Prostate gland (tissue), 2 donors: ENCODE results near the gene PLA2G2C. TPM values are rescaled to one million over a fixed set of nuclear protein-coding genes. Genes with fewer than 3 reads are reported as not detected.

ENCODE experiments used
- DNase-seq: peaks from one replicate; pipeline ENCODE4 v3.0.0-alpha.2; 2019; ENCODE audit warnings: low spot score
- H3K27ac ChIP-seq, 2 donors: fragments of 200-600 bp; sonication (generic); 2 replicates each; pipeline ENCODE4 v1.5.1; 2017 to 2019
- H3K27me3 ChIP-seq: fragments of 200-600 bp; sonication (generic); replicated peaks from 2 replicates; pipeline ENCODE4 v1.5.1; 2019; ENCODE audit not compliant: insufficient read depth
- H3K36me3 ChIP-seq, 2 donors: fragments of 200-600 bp; sonication (generic); 1 replicate in 1 of 2; 2 replicates in 1 of 2; pipeline versions ENCODE4 v1.5.1 to v1.8.1; 2017 to 2019
- H3K4me1 ChIP-seq: fragments of 200-600 bp; sonication (generic); replicated peaks from 2 replicates; pipeline ENCODE4 v1.5.1; 2019
- H3K4me3 ChIP-seq, 2 donors: fragments of 200-600 bp; sonication (generic); 2 replicates each; pipeline ENCODE4 v1.5.1; 2017 to 2019
- H3K9me3 ChIP-seq: fragments of 200-600 bp; sonication (generic); 2 replicates; pipeline ENCODE4 v1.5.1; 2017
- POLR2A ChIP-seq: fragments of 450-650 bp; IDR thresholded peaks from one replicate; pipeline ENCODE4 v1.6.1; 2016; ENCODE audit warnings: antibody characterized with exemption, mild to moderate bottlenecking
- POLR2AphosphoS5 ChIP-seq: sonication (generic); formaldehyde crosslinking; IDR thresholded peaks from one replicate; pipeline ENCODE4 v1.6.1; 2017; ENCODE audit warnings: antibody characterized with exemption
- WGBS: methylation state at CpG from one replicate; pipeline ENCODE4 v1.1.5; 2018; 5-methylcytosine and 5-hydroxymethylcytosine counted together
- intact Hi-C: fragments of 100-400 bp; cut with DNase I; formaldehyde crosslinking; loops from one replicate; pipeline ENCODE4 v1.14.2; 2022
- total RNA-seq, 2 donors: library from RNA; depleted of rRNA; stranded (reverse); fragments of >200 nt; gene quantifications; one replicate each; pipeline ENCODE4 v1.1.0, GENCODE V29; 2016
- TF ChIP-seq, protein P1 (sequence below), 4 experiments: fragments of 200-600 bp in 2 of 4; fragments of 450-650 bp in 2 of 4; sonication (generic) in 2 of 4; IDR thresholded peaks; 1 replicate in 3 of 4; 2 replicates in 1 of 4; pipeline ENCODE4 v1.5.1; 2016 to 2019; ENCODE audit warnings: antibody characterized with exemption in 4 of 4, mild to moderate bottlenecking in 2 of 4, moderate library complexity in 2 of 4

PLA2G2C gene
- total RNA-seq, 2 donors from 2014 or later, result 0.23 TPM; not detected in 1

DNA sequence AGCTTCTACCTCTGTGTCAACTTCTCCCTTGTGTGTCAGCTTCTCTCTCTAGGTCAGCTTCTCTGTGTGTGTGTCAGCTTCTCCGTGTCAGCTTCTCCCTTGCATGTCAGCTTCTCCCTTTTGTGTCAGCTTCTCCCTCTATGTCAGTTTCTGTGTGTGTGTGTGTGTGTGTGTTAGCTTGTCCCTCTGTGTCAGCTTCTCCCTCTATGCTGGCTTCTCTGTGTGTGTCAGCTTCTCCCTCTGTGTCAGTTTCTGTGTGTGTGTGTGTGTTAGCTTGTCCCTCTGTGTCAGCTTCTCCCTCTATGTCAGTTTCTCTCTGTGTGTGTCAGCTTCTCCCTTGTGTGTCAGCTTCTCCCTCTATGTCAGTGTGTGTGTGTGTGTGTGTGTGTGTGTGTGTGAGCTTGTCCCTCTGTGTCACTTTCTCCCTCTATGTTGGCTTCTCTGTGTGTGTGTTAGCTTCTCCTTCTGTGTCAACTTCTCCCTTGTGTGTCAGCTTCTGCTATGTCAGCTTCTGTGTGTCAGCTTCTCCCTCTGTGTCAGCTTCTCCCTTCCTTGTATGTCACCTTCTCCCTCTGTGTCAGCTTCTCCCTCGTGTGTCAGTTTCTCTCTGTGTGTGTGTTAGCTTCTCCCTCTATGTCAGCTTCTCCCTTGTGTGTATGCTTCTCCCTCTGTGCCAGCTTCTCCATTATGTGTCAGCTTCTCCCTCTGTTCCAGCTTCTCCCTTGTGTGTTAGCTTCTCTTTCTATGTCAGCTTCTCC lies 6.8 kb downstream of the PLA2G2C start:
- WGBS, result 98% methylated on average over 2 of the region's 2 CpGs
- no peak for DNase-seq
- Histone ChIP-seq H3K36me3 (no peaks in the 10 kb centered on the region), H3K27me3 (no peaks in the 10 kb centered on the region), H3K4me1 (no peaks in the 10 kb centered on the region), H3K9me3 (no peaks in the 10 kb centered on the region), H3K27ac (peak overlapping the region; percentile 65 to 73), H3K4me3 (no peak overlapping the region)
- intact Hi-C loops, result loop anchor here (10.0 kb wide), 1 partner anchor 445 kb away; no protein-coding TSS in a partner anchor
- no peak for TF ChIP-seq POLR2A
- TF ChIP-seq, protein P1, sequence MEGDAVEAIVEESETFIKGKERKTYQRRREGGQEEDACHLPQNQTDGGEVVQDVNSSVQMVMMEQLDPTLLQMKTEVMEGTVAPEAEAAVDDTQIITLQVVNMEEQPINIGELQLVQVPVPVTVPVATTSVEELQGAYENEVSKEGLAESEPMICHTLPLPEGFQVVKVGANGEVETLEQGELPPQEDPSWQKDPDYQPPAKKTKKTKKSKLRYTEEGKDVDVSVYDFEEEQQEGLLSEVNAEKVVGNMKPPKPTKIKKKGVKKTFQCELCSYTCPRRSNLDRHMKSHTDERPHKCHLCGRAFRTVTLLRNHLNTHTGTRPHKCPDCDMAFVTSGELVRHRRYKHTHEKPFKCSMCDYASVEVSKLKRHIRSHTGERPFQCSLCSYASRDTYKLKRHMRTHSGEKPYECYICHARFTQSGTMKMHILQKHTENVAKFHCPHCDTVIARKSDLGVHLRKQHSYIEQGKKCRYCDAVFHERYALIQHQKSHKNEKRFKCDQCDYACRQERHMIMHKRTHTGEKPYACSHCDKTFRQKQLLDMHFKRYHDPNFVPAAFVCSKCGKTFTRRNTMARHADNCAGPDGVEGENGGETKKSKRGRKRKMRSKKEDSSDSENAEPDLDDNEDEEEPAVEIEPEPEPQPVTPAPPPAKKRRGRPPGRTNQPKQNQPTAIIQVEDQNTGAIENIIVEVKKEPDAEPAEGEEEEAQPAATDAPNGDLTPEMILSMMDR (IDR thresholded peaks at IDR 0.05), result no peak
- no peak for TF ChIP-seq POLR2AphosphoS5

DNA sequence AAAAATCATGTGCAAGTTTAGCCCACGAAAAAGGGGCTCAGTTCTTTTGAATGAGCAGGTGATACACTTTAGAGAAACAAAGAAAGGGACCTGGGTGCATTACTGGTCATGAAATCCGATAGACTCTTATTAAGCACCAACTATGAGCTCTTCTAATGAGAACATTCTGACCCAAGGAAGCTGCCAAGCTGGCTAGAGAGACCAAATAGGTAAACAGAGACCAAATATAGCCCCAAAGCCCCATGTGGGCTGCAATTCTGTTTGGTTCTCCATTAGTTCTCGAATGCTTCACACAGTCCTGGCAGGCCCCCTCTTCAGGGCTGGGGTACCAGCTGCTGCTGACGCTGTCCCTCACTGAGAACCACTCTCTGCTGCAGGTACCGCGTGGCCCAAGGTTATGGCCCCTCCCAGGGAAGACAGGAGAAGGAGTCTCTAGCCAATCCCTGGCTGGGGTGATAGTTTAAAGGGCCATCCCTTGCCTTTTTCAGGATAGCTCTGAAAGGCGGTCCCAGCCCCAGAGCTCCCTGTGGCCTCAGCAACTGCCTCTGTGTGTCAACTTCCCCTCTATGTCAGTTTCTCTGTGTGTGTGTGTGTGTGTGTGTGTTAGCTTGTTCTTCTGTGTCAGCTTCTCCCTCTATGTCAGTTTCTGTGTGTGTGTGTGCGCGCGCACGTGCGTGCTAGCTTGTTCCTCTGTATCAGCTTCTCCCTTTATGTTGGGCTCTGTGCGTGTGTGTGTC lies 7.5 kb downstream of the PLA2G2C start:
- H3K36me3 ChIP-seq, result no peaks in the 10 kb centered on the region
- no peaks in the 10 kb centered on the region for H3K9me3 ChIP-seq
- peak; percentile 30 for DNase-seq
- TF ChIP-seq POLR2A, result no peak
- peak; percentile 78 for TF ChIP-seq POLR2AphosphoS5
- TF ChIP-seq, protein P1 (IDR thresholded peaks at IDR 0.05), result no peak
- no peak overlapping the region for H3K4me3 ChIP-seq
- no peaks in the 10 kb centered on the region for H3K27me3 ChIP-seq
- WGBS, result 71% methylated on average over 13 of the region's 13 CpGs
- no peaks in the 10 kb centered on the region for H3K4me1 ChIP-seq
- peak overlapping the region; percentile 65 to 73 for H3K27ac ChIP-seq
- intact Hi-C loops, result no loop called here

DNA sequence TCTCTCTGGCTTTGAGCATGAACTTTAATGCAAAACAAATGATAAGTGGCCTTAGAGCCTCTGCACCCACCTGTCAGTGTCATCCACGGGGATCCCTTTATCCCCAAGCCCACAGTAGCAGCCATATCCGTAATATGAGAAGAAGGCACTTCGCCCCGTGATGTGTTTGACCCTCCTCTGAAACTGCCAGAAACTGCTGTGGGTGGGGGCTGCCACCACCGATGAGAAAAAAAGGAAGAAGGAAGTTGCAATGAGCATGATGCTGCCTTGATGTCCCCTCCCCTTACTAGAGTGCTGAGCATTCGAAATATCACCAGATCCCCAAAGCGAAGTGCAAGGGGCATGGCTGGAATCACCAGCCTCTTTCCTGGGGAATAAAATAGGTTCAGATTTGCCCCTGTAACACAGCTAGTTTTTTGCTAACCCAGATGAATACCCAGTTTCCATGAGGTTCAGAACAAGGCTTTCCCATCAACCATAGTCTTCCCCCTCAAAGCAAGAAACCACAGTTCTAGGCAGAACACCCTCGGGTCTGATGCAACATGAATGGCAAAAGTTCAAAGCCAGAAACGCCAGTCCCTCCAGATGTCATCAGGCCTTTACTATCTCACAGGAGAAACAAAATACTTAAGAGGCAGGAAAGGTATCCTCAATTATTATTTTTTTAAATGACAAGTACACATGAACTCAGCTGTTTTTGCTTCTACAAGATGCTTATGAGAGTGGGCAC lies 11.2 kb downstream of the PLA2G2C start:
- intact Hi-C loops, result no loop called here
- Histone ChIP-seq H3K9me3 (no peaks in the 10 kb centered on the region), H3K27me3 (no peaks in the 10 kb centered on the region), H3K36me3 (no peaks in the 10 kb centered on the region), H3K27ac (no peak overlapping the region), H3K4me1 (no peaks in the 10 kb centered on the region), H3K4me3 (no peak overlapping the region)
- WGBS, result 59% methylated on average over 9 of the region's 9 CpGs
- no peak for TF ChIP-seq POLR2AphosphoS5
- no peak for TF ChIP-seq POLR2A
- TF ChIP-seq, protein P1 (IDR thresholded peaks at IDR 0.05), result no peak
- DNase-seq, result no peak

DNA sequence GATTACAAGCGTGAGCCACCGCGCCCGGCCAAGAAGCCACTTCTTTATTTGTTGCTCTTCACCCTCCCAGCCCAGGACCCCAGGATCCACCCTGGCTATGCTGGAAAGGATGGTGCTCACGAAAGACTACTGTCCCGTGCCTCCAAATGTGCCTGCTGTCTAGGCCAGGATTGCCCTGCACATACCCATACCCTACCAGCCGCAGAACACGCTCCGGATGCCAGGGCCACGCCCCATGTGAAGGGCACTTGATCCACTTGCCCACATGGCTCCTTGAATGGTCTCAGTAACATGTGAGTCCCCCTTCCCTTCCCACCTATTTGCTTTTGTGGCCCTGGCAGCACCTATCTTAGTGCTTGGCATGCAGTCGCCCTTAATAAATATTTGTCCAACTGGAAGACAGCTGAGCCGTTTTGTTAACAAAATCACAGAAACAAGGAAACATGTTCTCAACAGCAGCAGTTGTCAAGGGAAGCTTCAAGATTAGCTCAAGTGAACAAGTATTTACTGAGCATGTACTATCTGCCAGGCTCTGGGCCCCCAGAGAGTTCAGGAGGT lies 14.2 kb downstream of the PLA2G2C start:
- intact Hi-C loops, result no loop called here
- TF ChIP-seq POLR2A (no peak), POLR2AphosphoS5 (peak; percentile 53)
- WGBS, result 77% methylated on average over 12 of the region's 12 CpGs
- H3K4me3 ChIP-seq, result no peak overlapping the region
- peak; percentile 35 for DNase-seq
- H3K9me3 ChIP-seq, result no peaks in the 10 kb centered on the region
- no peak overlapping the region for H3K27ac ChIP-seq
- no peaks in the 10 kb centered on the region for H3K36me3 ChIP-seq
- no peaks in the 10 kb centered on the region for H3K4me1 ChIP-seq
- no peaks in the 10 kb centered on the region for H3K27me3 ChIP-seq

DNA sequence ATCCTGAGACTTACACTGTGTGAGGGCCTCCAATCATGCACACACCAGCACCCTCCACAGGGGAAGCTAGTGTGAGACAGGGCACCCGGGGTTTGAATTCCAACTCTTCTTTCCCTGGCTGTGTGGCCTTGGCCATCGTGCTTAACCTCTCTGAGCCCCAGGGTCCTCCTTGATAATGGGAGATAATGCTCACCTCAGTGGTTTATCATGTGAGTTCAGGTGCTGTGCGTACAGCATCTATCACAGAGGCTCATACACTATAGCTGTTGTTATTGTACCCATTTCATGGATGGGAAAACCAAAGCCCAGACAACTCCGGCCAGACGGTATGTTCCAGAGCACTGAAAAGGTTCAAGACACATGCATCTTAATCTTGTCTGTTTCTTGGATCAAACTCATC lies 16.4 kb downstream of the PLA2G2C start:
- WGBS, result 100% methylated on average over 5 of the region's 5 CpGs
- intact Hi-C loops, result no loop called here
- TF ChIP-seq POLR2A (no peak), POLR2AphosphoS5 (no peak)
- TF ChIP-seq, protein P1 (IDR thresholded peaks at IDR 0.05), result no peak
- H3K27me3 ChIP-seq, result no peaks in the 10 kb centered on the region
- H3K27ac ChIP-seq, result no peak overlapping the region
- H3K9me3 ChIP-seq, result no peaks in the 10 kb centered on the region
- H3K4me3 ChIP-seq, result no peak overlapping the region
- peaks cover 3% of the 10 kb centered on the region for H3K4me1 ChIP-seq
- DNase-seq, result no peak
- H3K36me3 ChIP-seq, result no peaks in the 10 kb centered on the region
